Amniotic epithelial cell (primary cell): ENCODE measurements around the gene CEBPG.

ENCODE experiments used
- DNase-seq: peaks from one replicate; pipeline ENCODE4 v3.0.0-alpha.2; 2010; ENCODE audit warnings: low read depth

Gene CEBPG

GRCh38 chr19:33373453-33374235 lies at the start of gene CEBPG:
CEBPG (plus strand) TSS chr19:33373709; CDS start chr19:33379240, 5,531 bp downstream.
- peak; percentile 74 for DNase-seq

- DNase-seq, result no peak
Observed at GRCh38 chr19:33324628-33325027, 48.9 kb upstream of the CEBPG start.

GRCh38 chr19:33325920-33326319 lies 47.6 kb upstream of the CEBPG start:
- DNase-seq, result no peak

- DNase-seq, result no peak
Observed at GRCh38 chr19:33329060-33329459, 44.4 kb upstream of the CEBPG start.

- no peak for DNase-seq
Observed at GRCh38 chr19:33329736-33330135, 43.8 kb upstream of the CEBPG start.

GRCh38 chr19:33332248-33332647 lies 41.3 kb upstream of the CEBPG start:
- no peak for DNase-seq

GRCh38 chr19:33333151-33333550 lies 40.4 kb upstream of the CEBPG start:
- DNase-seq, result no peak

GRCh38 chr19:33333642-33334041 lies 39.9 kb upstream of the CEBPG start:
- no peak for DNase-seq

- no peak for DNase-seq
Observed at GRCh38 chr19:33334271-33334670, 39.2 kb upstream of the CEBPG start.

- no peak for DNase-seq
Observed at GRCh38 chr19:33335446-33335845, 38.1 kb upstream of the CEBPG start.

GRCh38 chr19:33339016-33339984 lies 34.2 kb upstream of the CEBPG start:
- DNase-seq, result no peak

GRCh38 chr19:33340991-33341390 lies 32.5 kb upstream of the CEBPG start:
- no peak for DNase-seq

GRCh38 chr19:33343301-33343700 lies 30.2 kb upstream of the CEBPG start:
- DNase-seq, result no peak

GRCh38 chr19:33343859-33344572 lies 29.5 kb upstream of the CEBPG start:
- no peak for DNase-seq

- no peak for DNase-seq
Observed at GRCh38 chr19:33344573-33344925, 29.0 kb upstream of the CEBPG start.

- DNase-seq, result no peak
Observed at GRCh38 chr19:33345163-33345562, 28.3 kb upstream of the CEBPG start.

GRCh38 chr19:33346665-33347064 lies 26.8 kb upstream of the CEBPG start:
- DNase-seq, result no peak

- DNase-seq, result no peak
Observed at GRCh38 chr19:33347300-33347699, 26.2 kb upstream of the CEBPG start.

- peak; percentile 69 for DNase-seq
Observed at GRCh38 chr19:33348301-33349010, 25.1 kb upstream of the CEBPG start.

- no peak for DNase-seq
Observed at GRCh38 chr19:33349319-33350289, 23.9 kb upstream of the CEBPG start.
